ENCODE data around the gene PNPLA6. TPM values are rescaled to one million over a fixed set of nuclear protein-coding genes. Genes with fewer than 3 reads are reported as not detected.

The PNPLA6 gene
- total and polyA plus RNA-seq, 2 of the 8 experiments (the other 6 are each of a cell fraction or from before 2014, with no cell fraction given): 55.1 to 121 TPM

DNA sequence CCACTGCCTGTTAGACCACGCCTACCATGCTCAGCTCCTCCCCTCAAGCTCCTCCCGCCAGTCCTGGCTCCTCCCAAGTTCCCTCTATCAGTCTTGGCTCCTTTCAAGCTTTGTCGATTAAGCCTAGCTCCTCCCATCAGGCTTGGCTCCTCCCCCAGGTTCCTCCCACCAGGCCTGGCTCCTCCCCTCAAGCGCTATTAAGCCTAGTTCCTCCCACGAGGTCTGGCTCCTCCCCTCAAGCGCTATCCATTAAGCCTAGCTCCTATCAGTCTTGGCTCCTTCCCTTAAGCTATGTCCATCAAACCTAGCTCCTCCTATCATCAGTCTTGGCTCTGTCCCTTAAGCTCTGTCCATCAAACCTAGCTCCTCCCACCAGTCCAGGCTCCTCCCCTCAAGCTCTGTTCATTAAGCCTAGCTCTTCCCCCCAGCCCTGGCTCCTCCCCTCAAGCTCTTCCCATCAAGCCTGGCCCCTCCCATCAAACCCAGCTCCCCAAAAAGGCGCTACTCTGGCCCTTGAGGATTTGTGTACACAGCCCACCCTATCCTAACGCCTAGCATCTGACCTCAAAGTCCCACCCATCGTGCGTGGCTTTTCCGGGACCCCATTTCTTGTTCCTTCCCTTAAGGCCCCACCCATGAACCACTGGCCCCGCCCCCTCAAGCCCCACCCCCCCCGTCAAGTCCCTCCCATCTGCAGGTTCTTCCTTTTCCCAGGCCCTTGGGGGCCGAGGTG lies 70.1 kb downstream of the PNPLA6 start:
- peak; percentile 93 for FAIRE-seq

More for the DNA sequence above, 70.1 kb downstream of the PNPLA6 start:
- ChIA-PET CTCF (ENCODE audit: partially characterized antibody) (interaction anchor here (0.6 to 1.7 kb wide), 9 partner anchors 10 to 272 kb away, joined by 3 to 8 read pairs (median 3); partner anchors contain the start of genes PET100 and XAB2), POLR2A (ENCODE audit: partially characterized antibody) (interaction anchor here (0.6 to 6.2 kb wide), 7 partner anchors 9 to 37 kb away, joined by 3 to 29 read pairs (median 4); partner anchors contain the start of gene PET100)
- Histone ChIP-seq H4K20me1 (replicated peaks in 1 of 2; ENCODE audit: control insufficient read depth in 1 of 2, insufficient read depth in 2 of 2, low read length in 2 of 2) (peaks cover 3 to 24% of the 10 kb centered on the region in 2 experiments), H3K9ac (replicated peaks in 1 of 4; ENCODE audit: extremely low read depth in 1 of 4, low read depth in 3 of 4, low read length in 3 of 4) (no peak overlapping the region), H4K91ac (replicated peaks; ENCODE audit: insufficient read length, low read length) (no peak overlapping the region), H4K8ac (ENCODE audit: extremely low read depth, insufficient read depth, low read length) (no peak overlapping the region), H4K5ac (ENCODE audit: insufficient read length, low read depth, low read length) (no peak overlapping the region), H2BK120ac (replicated peaks; ENCODE audit: low read depth, low read length) (no peak overlapping the region), H3K4ac (replicated peaks; ENCODE audit: insufficient read length, low read depth, low read length) (no peak overlapping the region), H2BK12ac (ENCODE audit: low read depth, low read length) (no peak overlapping the region), H2BK5ac (ENCODE audit: low read depth, low read length) (no peak overlapping the region; the same call in 1 of the 2 replicates), H3K23me2 (ENCODE audit: low read depth, low read length) (peaks cover 2% of the 10 kb centered on the region; the same call in 1 of the 2 replicates), H3K36me3 (ENCODE audit: control insufficient read depth in 2 of 4, insufficient read depth in 4 of 4, low read length in 3 of 4) (peaks cover 2 to 13% (median 7%) of the 10 kb centered on the region in 4 experiments; a peak in 5 of 8 replicates), H3K79me1 (ENCODE audit: low read depth, low read length) (peaks cover 2% of the 10 kb centered on the region), H3K4me3 (ENCODE audit: extremely low read depth in 1 of 4, insufficient read depth in 2 of 4, low read depth in 3 of 4, low read length in 4 of 4) (no peak overlapping the region), H3K27me3 (replicated peaks in 1 of 4; ENCODE audit: control insufficient read depth in 3 of 4, extremely low read depth in 1 of 4, insufficient read depth in 3 of 4, low read length in 3 of 4) (no peaks in the 10 kb centered on the region), H3K56ac (replicated peaks; ENCODE audit: insufficient read length, low read depth, low read length) (no peak overlapping the region), H3K18ac (ENCODE audit: extremely low read depth, low read length) (no peak overlapping the region), H2BK20ac (ENCODE audit: low read length) (no peak overlapping the region), H2BK15ac (ENCODE audit: low read length) (no peak overlapping the region), H3K23ac (ENCODE audit: insufficient read length) (no peak overlapping the region), H2AFZ (ENCODE audit: low read length) (no peak overlapping the region), H3K4me2 (ENCODE audit: insufficient read depth in 1 of 2, low read depth in 2 of 2, low read length in 2 of 2) (no peak overlapping the region), H3K14ac (ENCODE audit: insufficient read length) (no peak overlapping the region), H3K9me3 (ENCODE audit: insufficient read depth in 2 of 2, low read depth in 1 of 2, low read length in 1 of 2) (no peaks in the 10 kb centered on the region), H3K27ac (ENCODE audit: low read depth, low read length) (no peak overlapping the region), H2AK5ac (ENCODE audit: low read depth, low read length) (no peak overlapping the region), H3K79me2 (ENCODE audit: control insufficient read depth in 1 of 2, insufficient read depth in 2 of 2, low read length in 2 of 2) (peaks cover 0 to 10% of the 10 kb centered on the region in 2 experiments; a peak in 2 of 4 replicates), H3K4me1 (replicated peaks in 1 of 4; ENCODE audit: control insufficient read depth in 3 of 4, insufficient read depth in 4 of 4, low read length in 3 of 4) (no peaks in the 10 kb centered on the region; a peak in 3 of 7 replicates)
- WGBS, 2 experiments (ENCODE audit: extremely low coverage in 1 of 2, insufficient coverage in 1 of 2, insufficient read length in 1 of 2, insufficient replicate concordance in 2 of 2, low coverage in 1 of 2, low lambda C conversion rate in 2 of 2, missing lambda C conversion rate in 1 of 2): 87% methylated on average over 7 of the region's 14 CpGs; no CpG with 5 or more reads in 1 of the 2 experiments
- TF ChIP-seq SP2 (IDR thresholded peaks at IDR 0.05; ENCODE audit: low read length) (no peak), CEBPB (IDR thresholded peaks at IDR 0.05; ENCODE audit: low read depth, low read length) (no peak), BACH1 (IDR thresholded peaks at IDR 0.05; ENCODE audit: low read length) (no peak), RXRA (IDR thresholded peaks at IDR 0.05; ENCODE audit: insufficient read depth, low read depth, low read length) (no peak), TAF7 (optimal IDR thresholded peaks at IDR 0.05; ENCODE audit: borderline replicate concordance, low read depth, low read length) (no peak), NRF1 (IDR thresholded peaks at IDR 0.05; ENCODE audit: low read depth, low read length) (no peak), SP4 (IDR thresholded peaks at IDR 0.05; ENCODE audit: low read length) (peak; percentile 89; the same call in 1 of the 2 replicates), RNF2 (IDR thresholded peaks at IDR 0.05; ENCODE audit: borderline replicate concordance, low read depth, low read length, missing control alignments, poor library complexity, severe bottlenecking) (no peak)
- TF ChIP-seq, protein P1, sequence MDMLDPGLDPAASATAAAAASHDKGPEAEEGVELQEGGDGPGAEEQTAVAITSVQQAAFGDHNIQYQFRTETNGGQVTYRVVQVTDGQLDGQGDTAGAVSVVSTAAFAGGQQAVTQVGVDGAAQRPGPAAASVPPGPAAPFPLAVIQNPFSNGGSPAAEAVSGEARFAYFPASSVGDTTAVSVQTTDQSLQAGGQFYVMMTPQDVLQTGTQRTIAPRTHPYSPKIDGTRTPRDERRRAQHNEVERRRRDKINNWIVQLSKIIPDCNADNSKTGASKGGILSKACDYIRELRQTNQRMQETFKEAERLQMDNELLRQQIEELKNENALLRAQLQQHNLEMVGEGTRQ (IDR thresholded peaks at IDR 0.05; ENCODE audit: low read length): no peak
- peak; percentile 65 to 86 for DNase-seq (ENCODE audit: low read depth in 1 of 2, low spot score in 2 of 2)

Measured in H1 (cell line).